HG03575 (cell line): ENCODE measurements around the gene RPL21.

Source experiments
- ATAC-seq: cut with Tn5 transposase; IDR thresholded peaks from one replicate; pipeline ENCODE4 v1.9.1; 2021; ENCODE audit not compliant: unreplicated experiment, insufficient number of reproducible peaks, low FRiP score; ENCODE audit errors: extremely low read depth

The RPL21 gene

DNA sequence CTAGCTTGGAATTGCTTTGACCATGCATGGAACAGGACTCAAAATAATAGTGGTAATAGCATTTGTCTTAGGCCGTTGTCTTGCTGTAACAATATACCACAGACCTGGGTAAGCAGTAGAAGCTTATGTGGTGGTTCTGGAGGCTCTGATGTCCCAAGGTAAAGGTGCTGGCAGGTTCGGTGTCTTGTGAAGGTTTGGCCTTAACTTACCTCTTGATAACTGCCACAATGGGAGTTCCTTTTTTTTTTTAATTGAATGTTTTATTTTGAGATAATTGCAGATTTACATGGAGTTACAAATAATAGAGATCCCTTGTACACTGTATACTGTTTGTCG, 5.8 kb downstream of the RPL21 start:
- ATAC-seq: no peak

DNA sequence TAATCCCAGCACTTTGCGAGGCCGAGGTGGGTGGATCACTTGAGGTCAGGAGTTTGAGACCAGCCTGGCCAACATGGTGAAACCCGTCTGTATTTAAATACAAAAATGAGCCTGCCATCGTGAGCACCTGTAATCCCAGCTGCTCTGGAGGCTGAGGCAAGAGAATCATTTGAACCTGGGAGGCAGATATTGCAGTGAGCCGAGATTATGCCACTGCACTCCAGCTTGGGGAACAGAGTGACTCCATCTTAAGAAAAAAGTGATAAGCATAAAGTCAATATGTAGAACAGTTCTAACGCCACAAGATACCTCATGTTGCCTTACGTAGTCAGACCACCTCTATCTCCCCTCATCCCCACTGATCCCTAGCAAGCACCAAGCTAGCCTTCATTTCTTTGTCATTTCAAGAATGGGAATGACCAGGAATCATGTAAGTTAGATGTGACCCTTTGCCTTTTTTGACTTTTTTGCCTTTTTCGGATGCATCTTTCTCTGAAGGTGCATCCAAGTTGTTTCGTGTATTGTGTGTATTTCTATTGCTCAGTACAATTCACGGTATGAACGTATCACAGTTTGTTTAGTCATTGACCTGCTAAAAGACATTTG, 6.4 kb downstream of the RPL21 start:
- ATAC-seq: no peak

- ATAC-seq: no peak
Observed at GRCh38 chr13:27258637-27259386, 7.5 kb downstream of the RPL21 start.

DNA sequence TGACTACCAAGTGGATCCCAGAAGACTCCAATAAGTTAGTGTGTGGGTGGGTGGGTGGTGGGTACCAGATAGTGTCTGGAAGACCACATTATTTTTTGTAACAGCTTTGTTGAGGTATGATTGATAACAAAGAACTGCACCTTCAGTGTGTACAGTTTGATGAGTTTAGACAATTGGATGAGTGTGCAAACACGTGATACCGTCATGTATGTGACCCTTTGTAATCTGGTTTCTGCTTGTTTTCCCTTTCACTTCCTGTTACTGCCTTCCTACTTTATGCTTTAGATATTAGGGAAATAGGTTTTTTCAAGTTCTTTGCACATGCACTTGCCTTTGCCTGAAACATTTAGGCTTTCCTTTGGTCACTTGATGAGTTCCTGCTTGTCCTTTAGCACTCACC, 8.5 kb downstream of the RPL21 start:
- no peak for ATAC-seq

DNA sequence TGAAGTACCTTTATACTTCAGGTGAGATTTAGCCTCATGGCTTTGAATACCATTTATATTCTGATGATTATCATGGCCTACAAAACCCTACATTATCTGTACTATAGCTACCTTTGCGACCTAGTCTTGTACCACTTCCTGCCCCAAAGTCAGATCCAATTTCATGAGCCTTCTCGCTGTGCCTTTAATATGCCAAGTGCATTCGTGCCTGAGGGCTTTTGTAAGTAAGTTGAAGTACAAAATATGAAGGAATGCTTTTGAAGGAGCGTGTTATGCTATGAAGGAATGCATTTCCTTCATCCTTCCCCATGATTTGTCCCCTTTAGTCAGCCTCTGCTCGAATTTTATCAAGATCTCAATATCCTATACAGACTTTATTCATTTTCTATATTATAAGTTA, 10.0 kb downstream of the RPL21 start:
- ATAC-seq: no peak

DNA sequence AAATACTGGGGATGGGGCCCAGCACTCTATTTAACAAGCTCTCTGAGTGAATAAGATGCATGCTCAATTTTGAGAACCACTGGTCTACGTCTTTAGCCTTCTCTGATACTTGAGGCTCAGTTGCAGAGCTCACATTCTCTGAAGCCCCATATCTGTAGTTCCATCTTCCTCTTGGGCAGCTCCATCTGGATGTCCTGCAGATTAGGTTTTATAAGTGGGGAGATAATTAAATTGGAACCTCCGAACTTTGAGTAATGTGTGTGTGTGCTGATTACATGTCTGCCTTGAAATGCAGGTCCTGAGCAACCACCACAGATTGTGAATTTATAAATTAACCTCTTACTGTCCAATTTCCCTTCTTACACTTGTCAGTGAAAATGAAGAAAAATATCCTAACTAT, 12.1 kb downstream of the RPL21 start:
- ATAC-seq: no peak

DNA sequence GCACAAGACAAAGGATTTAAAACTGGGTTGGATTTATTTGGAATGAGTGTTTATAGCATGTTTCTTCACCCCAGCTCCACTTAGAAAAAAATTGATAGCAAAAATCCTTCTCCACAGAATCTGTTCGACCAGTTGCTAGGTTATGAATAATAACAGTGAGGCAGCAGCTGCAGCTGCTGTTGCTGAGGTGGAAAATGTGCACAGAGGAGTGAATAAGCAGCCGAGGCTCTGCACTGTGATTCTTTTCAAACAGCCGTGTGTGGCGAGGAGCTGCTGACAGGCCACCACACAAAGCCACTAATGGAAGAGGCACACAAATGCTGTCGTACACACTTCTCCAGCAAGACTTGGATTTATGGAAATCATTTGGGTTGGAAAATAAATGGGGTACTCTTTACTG, 12.8 kb downstream of the RPL21 start:
- ATAC-seq: no peak

- no peak for ATAC-seq
Observed at GRCh38 chr13:27264648-27265047, 13.3 kb downstream of the RPL21 start.

DNA sequence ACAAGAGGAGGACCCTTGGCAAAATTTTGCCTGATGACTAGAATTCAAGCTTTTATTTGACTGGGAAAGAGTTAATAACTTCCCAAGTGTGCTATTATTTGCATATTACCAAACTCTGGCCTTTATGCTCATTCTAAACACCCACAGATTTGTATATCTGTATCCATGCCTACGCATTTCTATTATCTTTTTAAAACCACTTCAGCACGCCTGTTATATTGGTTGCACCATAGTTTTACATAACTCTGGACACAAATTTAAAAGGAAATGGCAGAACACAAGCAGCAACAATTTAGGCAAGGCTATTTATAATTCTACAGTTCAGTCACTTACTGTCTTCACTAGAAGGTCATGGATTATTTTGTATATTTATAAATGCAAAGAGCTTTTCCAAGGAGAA, 15.6 kb downstream of the RPL21 start:
- ATAC-seq: no peak

GRCh38 chr13:27267596-27267995, 16.2 kb downstream of the RPL21 start:
- ATAC-seq: no peak

DNA sequence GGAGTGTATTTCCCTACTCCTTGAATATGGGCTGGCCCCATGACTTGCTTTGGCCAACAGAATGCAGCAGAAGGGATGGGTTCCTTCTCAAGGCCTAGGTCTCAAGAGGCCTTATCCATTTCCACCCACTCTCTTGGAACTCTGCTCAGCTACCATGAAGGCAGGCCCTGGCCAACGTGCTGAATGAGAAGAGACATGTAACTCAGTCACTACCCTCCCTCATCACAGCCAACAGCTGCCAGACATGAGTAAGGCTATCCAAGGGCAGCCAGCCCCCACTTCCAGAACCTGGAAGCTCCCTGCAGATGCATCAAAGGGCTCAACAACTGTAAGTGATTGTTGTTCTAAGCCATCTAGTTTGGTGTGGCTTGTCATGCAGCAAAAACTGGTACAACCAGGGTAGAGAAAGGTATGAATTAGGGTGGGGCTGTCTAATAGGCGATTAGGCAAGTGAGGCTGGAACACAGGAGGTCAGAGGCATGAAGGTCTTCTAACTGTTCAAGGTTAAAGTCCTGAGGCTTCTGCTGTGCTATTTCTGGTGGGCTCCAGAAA, 17.8 kb downstream of the RPL21 start:
- ATAC-seq: no peak

GRCh38 chr13:27270594-27271520, 19.5 kb downstream of the RPL21 start, which contains the start of gene RASL11A:
Gene RASL11A (plus strand): TSS chr13:27270830. CDS start chr13:27270945, 115 bp downstream.
- ATAC-seq: no peak

- ATAC-seq: no peak
Observed at GRCh38 chr13:27271570-27272096, 20.3 kb downstream of the RPL21 start.

DNA sequence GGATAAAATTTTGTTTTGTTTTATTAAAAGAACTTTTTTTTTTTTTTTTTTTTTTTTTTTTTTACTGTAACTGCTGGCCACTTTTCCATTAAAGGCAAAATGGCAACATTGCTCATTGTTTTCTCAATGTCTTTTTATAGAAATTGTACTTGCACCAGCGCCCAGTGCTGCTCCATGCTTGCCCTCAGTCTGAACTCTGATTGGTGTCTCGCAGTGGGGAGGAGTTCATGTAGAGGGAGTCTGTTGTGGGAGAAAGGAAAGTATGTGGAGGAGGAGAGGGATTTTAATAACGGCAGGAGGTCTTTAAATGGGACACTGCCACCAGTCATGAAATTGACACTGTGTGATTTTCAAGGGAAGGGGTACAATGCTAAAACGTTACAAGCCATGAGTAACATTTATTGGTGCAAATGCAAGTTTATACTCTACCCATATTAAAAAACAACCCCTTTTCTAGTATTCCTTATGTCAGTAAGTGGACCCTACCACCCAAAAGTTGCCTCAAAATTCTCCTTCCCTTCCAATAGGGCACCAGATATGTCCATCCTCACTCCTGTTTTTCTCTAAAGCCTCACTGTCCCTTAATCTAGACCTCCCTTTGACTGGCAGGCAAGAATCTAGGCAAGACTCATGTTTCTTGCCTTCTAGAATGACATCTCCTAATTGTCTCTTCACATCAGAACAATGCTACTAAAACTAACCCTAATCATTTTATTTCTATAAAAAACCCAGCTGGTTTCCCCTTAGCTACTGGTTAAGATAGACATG, 22.5 kb downstream of the RPL21 start:
- no peak for ATAC-seq

DNA sequence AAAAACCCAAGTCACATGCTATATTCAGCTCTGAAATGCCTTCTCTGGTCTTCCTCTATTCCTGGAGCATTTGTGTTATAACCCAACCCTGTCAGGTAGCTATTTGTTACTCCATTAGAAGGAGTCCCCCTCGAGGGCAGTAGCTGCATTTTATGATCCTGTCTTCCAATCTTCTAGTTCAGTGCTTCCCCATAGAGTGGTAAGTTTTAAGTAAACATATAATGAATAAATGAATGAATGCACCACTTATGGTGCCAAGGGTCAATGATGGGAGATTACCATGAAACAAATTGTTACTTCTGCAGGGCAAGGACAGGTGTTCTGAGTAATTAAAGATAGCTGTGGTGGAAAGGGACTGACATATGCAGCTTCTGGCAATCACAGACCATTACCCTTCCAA, 23.3 kb downstream of the RPL21 start:
- ATAC-seq: no peak

- no peak for ATAC-seq
Observed at GRCh38 chr13:27276188-27276587, 24.8 kb downstream of the RPL21 start.

DNA sequence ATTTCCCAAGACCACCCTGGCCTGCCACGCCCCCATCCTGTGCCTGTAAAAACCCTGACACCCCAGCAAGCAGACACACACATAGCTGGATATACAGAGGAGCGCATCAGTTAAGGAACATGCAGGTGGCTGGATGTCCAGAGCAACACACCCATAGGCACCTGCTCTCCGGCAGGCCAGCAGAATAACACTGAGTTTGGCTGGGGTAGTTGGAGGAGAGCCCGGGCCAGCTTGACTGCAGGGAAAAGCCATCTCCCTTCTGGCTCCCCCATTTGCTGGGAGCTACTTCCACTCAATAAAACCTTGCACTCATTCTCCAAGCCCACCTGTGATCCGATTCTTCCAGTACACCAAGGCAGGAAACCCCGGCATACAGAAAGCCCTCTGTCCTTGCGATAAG, 28.1 kb downstream of the RPL21 start:
- ATAC-seq: no peak

DNA sequence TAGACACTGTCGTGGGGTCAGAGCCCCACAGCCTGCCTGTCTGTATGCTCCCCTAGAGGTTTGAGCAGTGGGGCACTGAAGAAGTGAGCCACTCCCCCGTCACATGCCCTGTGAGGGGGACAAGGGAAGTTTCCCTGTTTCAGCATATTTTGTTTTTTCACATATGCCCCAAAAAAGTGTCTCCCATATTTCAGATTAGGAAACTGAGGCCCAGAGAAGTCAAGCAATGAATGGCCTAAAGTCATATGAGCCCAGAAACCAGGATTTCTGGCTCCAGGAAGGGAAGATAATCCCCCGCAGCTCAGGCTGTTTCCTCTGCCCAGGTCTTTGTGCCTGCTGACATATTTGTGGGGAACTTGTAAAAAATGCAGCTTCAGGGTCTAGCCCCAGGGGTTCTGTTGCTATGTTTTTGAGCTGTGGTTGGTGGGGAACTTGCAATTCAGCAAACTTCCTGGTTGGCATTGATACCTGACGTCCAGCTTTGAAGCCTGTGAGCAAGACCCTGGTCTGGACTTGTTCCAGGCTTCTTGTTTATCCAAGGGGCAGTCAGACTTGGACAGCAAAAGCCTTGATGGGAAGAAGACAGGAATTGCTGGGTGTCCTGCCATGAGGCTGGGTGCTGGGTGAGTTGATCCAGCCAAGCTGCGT, 28.8 kb downstream of the RPL21 start:
- no peak for ATAC-seq
